HG02610 (cell line): ENCODE measurements around the gene MCM5.
"Not testable (repeated sequence)": the region's sequence is repeated elsewhere in the genome, so short reads cannot be mapped to it uniquely, and the experiment has no call there.

Source experiments
- ATAC-seq: cut with Tn5 transposase; IDR thresholded peaks from one replicate; pipeline ENCODE4 v1.9.1; 2021; ENCODE audit warnings: mild to moderate bottlenecking, moderate library complexity; ENCODE audit not compliant: unreplicated experiment

Gene MCM5

GRCh38 chr22:35470903-35471321, 71.0 kb downstream of the MCM5 start:
- no peak for ATAC-seq

GRCh38 chr22:35471566-35471965, 71.6 kb downstream of the MCM5 start:
- ATAC-seq: not testable (repeated sequence)

GRCh38 chr22:35472488-35472887, 72.5 kb downstream of the MCM5 start:
- ATAC-seq: no peak

GRCh38 chr22:35473971-35474370, 74.0 kb downstream of the MCM5 start:
- ATAC-seq: no peak
